SIG-M5 treated with dmso at 0.1 percent for 504 hours (cell line): ENCODE measurements around the gene CHST15.
"Not testable (repeated sequence)": the region's sequence is repeated elsewhere in the genome, so short reads cannot be mapped to it uniquely, and the experiment has no call there.

Experiments
- DNase-seq: peaks from one replicate; lab custom pipeline; 2025; ENCODE audit not compliant: unreplicated experiment; lab: John Stamatoyannopoulos, UW

CHST15 gene

DNA sequence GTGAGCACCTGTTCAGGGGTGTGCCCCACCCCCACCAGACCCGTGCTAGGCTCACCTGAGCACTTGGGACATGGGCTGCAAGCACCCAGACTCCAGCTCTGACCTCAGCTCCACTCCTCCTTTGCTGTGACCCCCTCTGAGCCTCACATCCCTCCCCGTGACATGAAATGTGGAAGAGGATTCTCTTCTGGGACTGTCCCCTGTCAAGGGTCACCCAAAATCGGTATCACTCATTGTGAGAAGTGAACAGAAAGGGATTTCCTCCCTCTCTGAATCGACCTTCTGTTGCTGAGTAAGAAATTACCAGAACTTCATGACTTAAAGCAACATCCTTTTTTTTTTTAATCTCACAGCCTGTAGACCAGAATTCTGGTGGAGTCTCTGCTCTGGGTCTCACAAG lies 6.2 kb upstream of the CHST15 start:
- DNase-seq: no peak

DNA sequence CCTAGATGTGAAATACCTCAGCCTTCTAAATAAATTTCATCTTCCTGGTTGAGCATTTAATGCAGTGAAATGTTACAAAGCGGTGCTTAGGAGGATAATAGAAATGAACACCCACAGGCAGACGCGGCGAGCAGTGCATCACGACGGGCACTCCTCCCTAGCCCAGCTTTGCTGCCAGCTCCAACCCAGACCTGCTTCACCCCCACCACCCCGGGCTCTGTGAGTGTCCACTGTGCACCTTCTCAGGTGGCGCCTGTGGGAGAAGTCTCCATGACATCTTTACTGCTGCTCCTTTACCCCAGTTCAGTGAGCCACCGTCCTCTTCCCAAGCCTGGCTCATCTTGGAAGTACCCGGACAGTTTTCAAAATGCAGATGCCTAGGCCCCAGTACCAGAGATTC lies 5.2 kb upstream of the CHST15 start:
- DNase-seq: no peak

- DNase-seq: no peak
Measured at GRCh38 chr10:124097883-124098282, 4.5 kb upstream of the CHST15 start.

DNA sequence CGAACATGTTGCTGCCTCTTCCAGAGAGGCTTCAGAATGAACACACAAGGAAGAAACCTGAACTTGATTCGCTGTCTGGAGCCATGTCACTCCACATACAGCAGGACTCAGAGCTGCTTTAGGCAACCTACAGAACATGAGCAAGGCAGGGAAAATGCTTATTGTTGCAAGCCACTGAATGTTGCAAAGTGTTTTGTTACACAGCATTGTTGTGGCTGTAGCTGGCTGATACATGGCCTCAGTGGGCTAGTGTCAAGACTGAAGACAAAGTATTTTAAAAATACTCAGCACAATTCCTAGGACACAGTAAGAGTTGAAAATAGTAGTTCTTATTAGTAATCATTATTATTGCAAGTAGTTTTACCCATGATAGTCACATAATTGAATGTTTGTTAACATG lies 3.1 kb upstream of the CHST15 start:
- no peak for DNase-seq

- not testable (repeated sequence) for DNase-seq
Measured at GRCh38 chr10:124095801-124096200, 2.4 kb upstream of the CHST15 start.

DNA sequence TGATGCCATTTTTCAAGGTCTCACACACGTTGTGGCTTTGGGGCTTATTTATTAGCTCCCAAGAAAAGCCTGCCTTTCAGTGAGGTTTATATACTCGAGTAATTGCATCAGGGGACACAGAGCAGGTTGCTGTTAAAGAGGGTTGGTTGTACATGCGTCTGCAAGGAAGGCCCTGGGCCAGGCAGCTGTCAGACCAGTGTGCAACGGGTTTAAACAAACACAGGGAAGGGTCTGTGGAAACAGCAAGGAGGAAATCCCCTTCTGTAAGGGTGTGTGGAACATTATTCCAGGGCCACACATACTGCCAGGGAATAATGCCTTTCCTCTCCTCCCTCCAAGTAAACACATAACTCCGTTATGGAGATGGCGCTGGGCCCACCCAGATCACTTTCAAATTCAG lies 1.7 kb upstream of the CHST15 start:
- DNase-seq: no peak

GRCh38 chr10:124094419-124094785 lies 1.0 kb upstream of the CHST15 start:
- DNase-seq: no peak

DNA sequence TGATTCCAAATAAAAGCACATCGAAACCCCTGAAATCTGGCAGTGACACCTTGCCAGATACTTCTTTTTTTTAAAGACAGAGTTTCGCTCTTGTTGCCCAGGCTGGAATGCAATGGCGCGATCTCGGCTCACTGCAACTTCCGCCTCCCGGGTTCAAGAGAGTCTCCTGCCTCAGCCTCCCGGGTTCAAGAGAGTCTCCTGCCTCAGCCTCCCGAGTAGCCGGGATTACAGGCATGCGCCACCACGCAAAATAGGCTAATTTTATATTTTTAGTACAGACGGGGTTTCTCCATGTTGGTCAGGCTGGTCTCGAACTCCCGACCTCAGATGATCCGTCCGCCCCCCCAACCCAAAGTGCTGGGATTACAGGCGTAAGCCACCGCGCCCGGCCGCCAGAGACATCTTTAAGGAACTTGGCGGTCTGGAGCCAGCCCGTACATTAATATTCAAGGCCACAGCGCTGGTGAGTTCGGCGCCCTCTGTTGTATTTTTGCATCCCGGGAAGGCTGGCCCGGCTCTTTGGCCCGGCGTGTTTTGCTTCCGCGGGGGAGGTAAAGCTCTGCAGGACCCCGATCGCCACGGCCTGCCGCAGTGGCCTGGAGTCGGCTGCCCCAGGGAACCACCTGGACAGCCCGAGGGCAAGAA lies 498 bp upstream of the CHST15 start:
- DNase-seq: not testable (repeated sequence)

GRCh38 chr10:124092250-124092859 lies 1.0 kb downstream of the CHST15 start:
- no peak for DNase-seq

DNA sequence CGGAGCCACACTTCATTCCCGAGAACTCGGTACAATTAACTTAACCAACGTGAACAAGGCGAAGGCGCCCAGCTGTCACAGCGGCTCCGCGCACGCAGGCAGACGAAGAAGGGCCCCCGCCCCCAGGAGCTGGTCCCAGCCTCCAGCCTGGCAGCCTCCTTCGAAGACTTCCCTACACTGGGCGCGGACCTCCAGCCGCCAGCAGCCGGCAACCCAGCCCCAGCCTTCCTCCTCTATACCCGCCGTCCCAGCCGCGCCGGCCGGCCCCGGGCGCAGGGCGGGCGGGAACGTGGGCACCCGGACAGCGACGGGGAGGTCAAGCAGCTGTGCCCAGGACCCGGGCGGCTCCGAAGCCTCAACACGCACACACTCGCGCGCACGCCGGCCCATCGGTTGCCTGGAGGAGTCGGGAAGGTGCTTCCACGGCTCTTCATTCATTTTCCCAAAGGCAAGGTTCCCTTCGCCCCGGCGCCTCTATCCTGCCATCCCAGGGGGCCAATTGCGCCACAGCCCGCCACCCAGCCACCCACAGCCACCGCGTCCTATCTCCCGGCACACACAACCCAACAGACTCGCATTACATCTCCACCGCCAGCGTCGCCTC lies 1.6 kb downstream of the CHST15 start:
- no peak for DNase-seq

DNA sequence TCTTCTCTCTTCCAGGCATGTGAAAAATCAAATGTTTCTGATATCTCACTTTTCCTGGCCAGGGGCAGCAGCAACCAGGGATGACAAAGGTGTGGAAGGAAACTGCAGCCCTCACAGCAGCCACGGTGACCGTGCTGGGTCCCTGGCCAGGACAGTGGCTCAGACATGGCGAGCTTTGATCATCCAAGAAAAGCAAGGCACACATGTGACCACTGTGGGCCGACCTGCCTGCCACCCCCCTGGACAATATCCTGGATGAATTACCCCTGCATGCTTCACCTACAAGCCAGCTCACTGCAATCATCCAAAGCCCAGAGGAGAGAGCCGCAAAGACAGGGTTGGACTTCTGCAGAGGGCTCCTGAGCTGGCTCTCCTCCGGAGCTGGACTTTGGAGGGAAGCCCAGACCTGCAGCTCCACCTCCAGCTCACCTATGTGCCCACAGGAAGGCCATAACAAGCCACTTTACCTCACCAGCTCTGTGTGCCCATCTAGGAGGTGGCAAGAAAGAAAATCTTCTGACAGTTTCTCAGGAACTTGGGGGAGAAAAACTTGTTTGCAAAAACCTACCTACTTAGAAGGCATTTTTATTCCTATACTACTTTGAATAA lies 2.7 kb downstream of the CHST15 start:
- no peak for DNase-seq

DNA sequence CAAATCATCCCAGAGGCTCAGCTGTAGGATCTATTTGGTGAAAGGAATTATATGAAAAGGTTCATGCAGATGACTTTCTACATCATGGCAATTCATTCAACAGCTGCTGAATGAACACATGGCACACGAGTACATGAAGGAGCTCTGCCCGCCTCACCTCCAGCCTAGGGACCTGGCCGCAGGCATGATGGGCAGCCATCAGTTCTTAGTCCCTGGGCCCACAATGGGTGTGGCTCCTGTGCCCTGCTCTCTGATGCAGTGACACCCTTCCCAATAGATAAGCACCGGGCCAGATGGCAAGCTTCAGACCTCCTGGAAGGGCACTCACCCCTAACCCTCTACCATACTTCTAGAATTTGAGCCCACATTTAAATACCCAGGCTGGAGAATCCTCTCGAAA lies 3.5 kb downstream of the CHST15 start:
- DNase-seq: no peak

DNA sequence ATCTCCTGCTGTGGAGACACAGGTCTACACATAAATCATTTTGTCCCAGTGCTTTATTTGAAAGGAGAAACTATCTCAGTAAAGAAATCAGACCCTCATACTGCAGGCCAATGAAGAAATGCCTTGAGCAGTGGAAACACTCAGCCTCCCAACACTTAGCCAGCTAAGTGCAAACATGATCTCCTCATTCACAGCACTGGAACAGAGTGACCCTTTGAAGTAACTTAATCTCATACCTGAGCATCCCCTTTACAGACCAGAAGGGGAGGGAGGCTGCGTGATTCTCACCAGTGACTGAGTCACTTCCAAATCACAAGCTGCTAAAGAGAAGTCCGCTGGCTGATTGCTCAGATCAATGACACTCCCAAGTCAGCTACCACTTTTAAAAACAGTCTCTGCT lies 4.5 kb downstream of the CHST15 start:
- DNase-seq: no peak

DNA sequence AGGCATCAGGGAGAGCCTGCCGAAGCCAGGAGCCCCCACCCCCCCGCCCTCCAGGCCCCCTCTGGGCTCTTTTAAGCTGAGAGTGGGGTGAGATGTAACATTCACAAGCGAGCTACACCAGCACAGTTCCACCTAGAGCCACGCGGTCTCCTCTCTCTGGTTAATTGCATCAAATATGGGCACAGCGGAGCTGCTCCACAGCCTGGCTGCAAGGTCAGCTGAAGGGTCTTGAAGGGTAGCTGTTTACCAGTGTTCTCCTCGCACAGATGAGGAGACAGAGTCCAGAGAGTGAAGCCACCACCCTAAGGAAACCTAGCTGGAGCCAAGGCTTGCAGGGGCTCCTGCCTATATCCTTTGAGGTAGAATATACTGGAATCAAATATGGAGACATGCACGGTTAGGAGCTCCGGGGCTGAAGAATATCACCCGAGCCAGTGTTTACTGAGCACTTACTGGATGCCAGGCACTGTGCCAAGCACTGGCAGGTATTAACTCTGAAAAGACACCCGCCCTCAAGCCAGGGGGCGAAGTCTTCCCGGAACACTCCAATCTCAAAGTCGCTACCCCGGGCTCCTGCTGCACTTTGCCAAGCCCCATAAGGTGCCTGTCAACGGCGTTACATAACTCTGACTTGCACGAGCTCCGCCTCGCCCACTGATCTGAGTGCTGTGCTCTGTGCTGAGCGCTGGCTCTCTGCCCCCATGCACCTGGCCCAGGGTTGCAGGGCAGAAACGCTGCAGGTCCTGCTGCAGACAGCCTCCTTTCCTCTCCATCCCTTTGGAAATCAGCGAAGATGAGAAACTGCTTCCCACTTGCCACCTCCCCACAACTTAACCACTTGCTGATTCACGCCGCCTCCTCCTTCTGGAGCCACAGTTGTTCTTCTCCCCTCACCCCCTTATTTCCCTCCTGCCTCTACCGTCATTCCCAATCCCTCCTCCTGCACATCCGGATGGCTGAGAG lies 5.4 kb downstream of the CHST15 start:
- no peak for DNase-seq

DNA sequence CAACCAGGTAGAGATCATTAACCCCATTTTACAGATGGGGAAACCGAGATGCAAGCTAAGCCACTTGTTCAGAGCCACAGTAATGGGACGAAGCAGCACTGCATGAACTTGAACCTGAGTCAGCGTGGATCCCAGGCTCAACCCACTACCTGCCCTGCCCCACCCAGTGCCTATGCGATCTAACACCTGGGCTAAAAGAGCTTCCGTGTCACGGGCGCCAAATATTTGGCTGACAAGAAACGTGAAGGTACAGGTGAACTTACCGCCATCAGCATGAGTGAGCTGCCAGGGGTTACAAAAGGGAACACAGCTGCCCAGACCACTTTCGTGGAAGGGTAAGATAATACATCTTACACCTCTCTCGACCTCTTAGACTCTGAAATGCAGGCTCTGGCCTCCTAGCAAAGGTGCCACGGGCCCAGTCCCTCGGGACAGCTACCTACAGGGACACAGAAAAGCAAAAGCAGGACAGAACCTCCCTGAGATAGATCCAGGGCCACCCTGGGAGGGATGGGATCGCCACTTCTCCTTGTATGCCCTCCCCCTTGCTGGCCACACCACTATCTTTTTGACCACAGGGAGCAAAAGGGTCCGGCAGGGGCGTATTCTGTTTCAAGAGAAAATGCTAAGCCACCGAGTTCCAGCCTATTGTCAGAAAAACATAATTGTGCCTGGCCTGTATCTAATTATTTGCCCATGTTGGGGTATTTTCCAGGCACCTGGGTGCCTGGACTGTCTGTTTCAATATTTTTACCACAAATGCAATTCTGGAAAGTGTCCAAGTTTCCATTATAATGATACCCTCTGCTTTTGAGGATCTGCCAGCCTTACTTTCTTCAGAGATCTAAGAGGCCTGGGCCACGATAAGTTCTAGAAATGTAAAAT lies 6.4 kb downstream of the CHST15 start:
- DNase-seq: no peak

GRCh38 chr10:124086097-124086710 lies 7.2 kb downstream of the CHST15 start:
- DNase-seq: no peak

DNA sequence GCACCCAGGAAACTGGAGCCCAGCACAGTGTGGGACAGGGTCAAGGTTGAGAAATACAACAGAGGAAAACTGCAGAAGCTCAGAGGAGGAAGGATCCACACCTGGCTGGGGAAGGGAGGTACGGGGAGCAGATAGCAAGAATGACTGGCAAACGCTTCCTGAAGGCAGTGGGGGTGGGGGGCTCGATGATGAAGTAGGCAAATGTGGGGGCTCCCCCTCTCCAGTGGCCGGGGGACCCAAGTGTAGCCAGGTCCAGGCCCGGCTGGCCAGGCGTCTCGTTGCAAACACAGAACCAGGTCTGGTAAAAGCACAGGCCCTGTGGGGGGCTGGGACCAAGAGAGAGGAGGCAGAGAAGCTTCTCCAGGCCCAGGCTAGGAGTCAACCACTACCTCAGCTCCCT lies 7.7 kb downstream of the CHST15 start:
- no peak for DNase-seq

GRCh38 chr10:124084708-124085107 lies 8.7 kb downstream of the CHST15 start:
- no peak for DNase-seq

- DNase-seq: no peak
Measured at GRCh38 chr10:124083740-124084397, 9.5 kb downstream of the CHST15 start.
